ENCODE measurements around the gene HEATR5A. TPM values are rescaled to one million over a fixed set of nuclear protein-coding genes. Genes with fewer than 3 reads are reported as not detected.

Gene HEATR5A
- total and polyA plus RNA-seq, 12 donors = 17.0 to 65.0 (median 46.2) TPM

GRCh38 chr14:31389946-31390345 is 30.4 kb downstream of the HEATR5A start:
- DNase-seq = no peak
- Histone ChIP-seq H3K4me1 (peaks cover 0 to 23% (median 17%) of the 10 kb centered on the region in 9 donors), H3K27ac (peak overlapping the region in 4 of 10 donors; percentile 3 to 61 (median 42)), H3K36me3 (peaks cover 0 to 89% (median 24%) of the 10 kb centered on the region in 9 donors), H3K4me3 (no peak overlapping the region), H3K27me3 (no peaks in the 10 kb centered on the region), H3K9me3 (no peaks in the 10 kb centered on the region)
- no peak for TF ChIP-seq CTCF (IDR thresholded peaks at IDR 0.05)
- ATAC-seq = peak in 7 of 8 donors; percentile 18 to 58 (median 54)
- intact Hi-C loops (cut with DNase I) = no loop called here
- WGBS, 2 donors = 53 to 63% methylated on average over 2 of the region's 2 CpGs

DNA sequence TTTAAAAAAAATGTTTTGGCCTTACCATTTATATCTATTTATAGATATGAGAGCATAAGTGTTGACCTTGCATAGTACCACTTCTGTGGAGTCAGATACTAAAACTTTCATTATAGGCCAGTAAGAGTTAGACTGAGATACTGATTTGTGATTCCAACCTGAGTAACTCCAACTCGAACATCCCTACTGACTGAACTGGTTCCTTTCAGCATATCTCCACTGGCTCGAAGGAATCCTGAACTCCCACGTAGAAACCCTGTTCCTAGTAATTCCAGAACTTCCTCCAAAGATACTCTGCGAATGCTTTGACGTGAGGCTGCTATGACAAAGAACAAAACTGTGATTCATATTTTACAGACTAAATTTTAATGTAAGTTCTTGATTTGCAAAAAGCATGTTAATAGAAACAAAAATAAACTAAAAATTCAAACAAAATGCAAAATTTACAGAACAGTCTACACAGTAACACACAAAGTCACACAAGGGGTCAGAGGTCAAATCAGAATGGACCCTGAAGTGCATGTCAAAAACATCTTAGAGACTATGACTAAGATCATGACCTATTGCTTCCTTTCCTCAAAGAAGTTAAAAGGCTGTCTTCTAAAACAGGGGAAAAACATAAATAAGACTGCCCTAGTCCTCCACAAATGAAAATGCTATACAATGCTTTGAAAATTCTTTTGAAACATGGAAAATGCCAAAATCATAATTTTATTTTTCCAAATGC is 31.5 kb downstream of the HEATR5A start:
- 29 to 34% methylated on average over 5 of the region's 5 CpGs for WGBS, 2 donors
- intact Hi-C loops (cut with DNase I) = no loop called here
- ATAC-seq = peak in 7 of 8 donors; percentile 38 to 82 (median 70)

GRCh38 chr14:31387091-31387490 is 33.3 kb downstream of the HEATR5A start:
- intact Hi-C loops (cut with DNase I) = no loop called here
- H3K9me3 ChIP-seq = no peaks in the 10 kb centered on the region
- H3K27ac ChIP-seq = no peak overlapping the region
- peaks cover 0 to 89% (median 21%) of the 10 kb centered on the region in 9 donors for H3K36me3 ChIP-seq
- no peak overlapping the region for H3K4me3 ChIP-seq
- ATAC-seq (no peak), DNase-seq (no peak)
- peaks cover 0 to 23% (median 17%) of the 10 kb centered on the region in 9 donors for H3K4me1 ChIP-seq
- no peak for TF ChIP-seq CTCF (IDR thresholded peaks at IDR 0.05)
- no peaks in the 10 kb centered on the region for H3K27me3 ChIP-seq
- WGBS, 2 donors = 96 to 98% methylated on average over 7 of the region's 7 CpGs

More for the DNA sequence above, 31.5 kb downstream of the HEATR5A start:
- H3K36me3 ChIP-seq = peaks cover 0 to 89% (median 22%) of the 10 kb centered on the region in 9 donors
- H3K27me3 ChIP-seq = no peaks in the 10 kb centered on the region
- no peak for TF ChIP-seq CTCF (IDR thresholded peaks at IDR 0.05)
- peak overlapping the region in 7 of 10 donors; percentile 3 to 61 (median 42) for H3K27ac ChIP-seq
- H3K4me3 ChIP-seq = no peak overlapping the region
- no peaks in the 10 kb centered on the region for H3K9me3 ChIP-seq
- no peak for DNase-seq
- peaks cover 0 to 23% (median 17%) of the 10 kb centered on the region in 9 donors for H3K4me1 ChIP-seq

GRCh38 chr14:31386271-31386670 is 34.1 kb downstream of the HEATR5A start:
- 97 to 98% methylated on average over 5 of the region's 5 CpGs for WGBS, 2 donors
- Histone ChIP-seq H3K36me3 (peaks cover 0 to 89% (median 29%) of the 10 kb centered on the region in 9 donors), H3K4me3 (no peak overlapping the region), H3K27me3 (no peaks in the 10 kb centered on the region), H3K27ac (no peak overlapping the region), H3K9me3 (no peaks in the 10 kb centered on the region), H3K4me1 (peaks cover 0 to 23% (median 17%) of the 10 kb centered on the region in 9 donors)
- DNase-seq (no peak), ATAC-seq (no peak)
- intact Hi-C loops (cut with DNase I) = no loop called here
- no peak for TF ChIP-seq CTCF (IDR thresholded peaks at IDR 0.05)

Measured in heart right ventricle (tissue), 16 donors.